H9 (cell line): ENCODE measurements around the gene PLXNA2. TPM values are rescaled to one million over a fixed set of nuclear protein-coding genes. Genes with fewer than 3 reads are reported as not detected.

Experiments used
- DNase-seq: peaks from one replicate; pipeline ENCODE4 v3.0.0-alpha.2; 2017
- H2AFZ ChIP-seq: one replicate; pipeline ENCODE4 v1.6.1; 2013; ENCODE audit warnings: mild to moderate bottlenecking, low read length, control low read depth, moderate library complexity
- H2AK5ac ChIP-seq: 2 replicates; pipeline ENCODE4 v1.6.1; 2013; ENCODE audit warnings: low read length, control low read depth, mixed read lengths; ENCODE audit not compliant: insufficient read length
- H2BK120ac ChIP-seq: one replicate; pipeline ENCODE4 v1.6.1; 2013; ENCODE audit warnings: low read depth, mild to moderate bottlenecking, low read length, control low read depth, inconsistent platforms; ENCODE audit not compliant: poor library complexity, severe bottlenecking
- H2BK12ac ChIP-seq: 2 replicates; pipeline ENCODE4 v1.6.1; 2013; ENCODE audit warnings: low read length, control low read depth, mixed read lengths, low read depth; ENCODE audit not compliant: insufficient read length
- H2BK15ac ChIP-seq: 2 replicates; pipeline ENCODE4 v1.6.1; 2013; ENCODE audit warnings: low read depth, low read length, control low read depth
- H2BK20ac ChIP-seq: one replicate; pipeline ENCODE4 v1.6.1; 2013; ENCODE audit warnings: low read depth, mild to moderate bottlenecking, low read length, control low read depth, inconsistent platforms; ENCODE audit not compliant: poor library complexity, severe bottlenecking
- H2BK5ac ChIP-seq: 2 replicates; pipeline ENCODE4 v1.6.1; 2013; ENCODE audit warnings: low read length, control low read depth, mixed read lengths; ENCODE audit not compliant: insufficient read length
- H3K14ac ChIP-seq: 2 replicates; pipeline ENCODE4 v1.6.1; 2013; ENCODE audit warnings: low read length, control low read depth; ENCODE audit not compliant: insufficient read depth
- H3K18ac ChIP-seq: 2 replicates; pipeline ENCODE4 v1.6.1; 2013; ENCODE audit warnings: low read depth, mild to moderate bottlenecking, mixed read lengths, low read length, control low read depth; ENCODE audit not compliant: insufficient read length
- H3K23ac ChIP-seq: 2 replicates; pipeline ENCODE4 v1.6.1; 2013; ENCODE audit warnings: low read length, control low read depth, mixed read lengths, low read depth; ENCODE audit not compliant: insufficient read length
- H3K23me2 ChIP-seq: 2 replicates; pipeline ENCODE4 v1.6.1; 2013; ENCODE audit warnings: low read depth, mild to moderate bottlenecking, mixed read lengths, low read length, control low read depth; ENCODE audit not compliant: insufficient read length, poor library complexity, severe bottlenecking
- H3K27ac ChIP-seq: 2 replicates; pipeline ENCODE4 v1.5.1; 2013; ENCODE audit warnings: low read length, control low read depth, mixed read lengths, low read depth; ENCODE audit not compliant: insufficient read length
- H3K27me3 ChIP-seq: 2 replicates; pipeline ENCODE4 v1.6.1; 2013; ENCODE audit warnings: low read length, control low read depth, inconsistent platforms; ENCODE audit not compliant: insufficient read depth
- H3K4ac ChIP-seq: 2 replicates; pipeline ENCODE4 v1.6.1; 2013; ENCODE audit warnings: low read depth, mild to moderate bottlenecking, control low read depth, inconsistent platforms, low read length, moderate library complexity
- H3K4me1 ChIP-seq: 2 replicates; pipeline ENCODE4 v1.6.1; 2013; ENCODE audit warnings: low read length, control low read depth, inconsistent platforms; ENCODE audit not compliant: insufficient read depth
- H3K4me2 ChIP-seq: 2 replicates; pipeline ENCODE4 v1.6.1; 2013; ENCODE audit warnings: low read length, control low read depth, mixed read lengths; ENCODE audit not compliant: insufficient read length, insufficient read depth
- H3K56ac ChIP-seq: 2 replicates; pipeline ENCODE4 v1.6.1; 2013; ENCODE audit warnings: low read depth, mild to moderate bottlenecking, mixed read lengths, low read length, control low read depth; ENCODE audit not compliant: insufficient read length
- H3K79me1 ChIP-seq: 2 replicates; pipeline ENCODE4 v1.6.1; 2013; ENCODE audit warnings: low read depth, mild to moderate bottlenecking, moderate library complexity, low read length, control low read depth, inconsistent platforms; ENCODE audit not compliant: insufficient read depth, poor library complexity, severe bottlenecking
- H3K79me2 ChIP-seq: 2 replicates; pipeline ENCODE4 v1.6.1; 2013; ENCODE audit warnings: low read length, control low read depth, inconsistent platforms; ENCODE audit not compliant: insufficient read depth
- H3K9ac ChIP-seq: 2 replicates; pipeline ENCODE4 v1.6.1; 2013; ENCODE audit warnings: low read length, control low read depth, mixed read lengths; ENCODE audit not compliant: insufficient read length; ENCODE audit errors: extremely low read depth
- H3K9me3 ChIP-seq: one replicate; pipeline ENCODE4 v1.6.1; 2013; ENCODE audit warnings: low read depth, low read length, inconsistent platforms; ENCODE audit not compliant: control insufficient read depth
- H3T11ph ChIP-seq: one replicate; pipeline ENCODE4 v1.6.1; 2013; ENCODE audit warnings: mild to moderate bottlenecking, low read length, control low read depth, inconsistent platforms
- H4K20me1 ChIP-seq: one replicate; pipeline ENCODE4 v1.6.1; 2013; ENCODE audit not compliant: control insufficient read depth, insufficient read length, insufficient read depth
- H4K5ac ChIP-seq: 2 replicates; pipeline ENCODE4 v1.6.1; 2013; ENCODE audit warnings: low read depth, mild to moderate bottlenecking, mixed read lengths, low read length, control low read depth; ENCODE audit not compliant: insufficient read length
- H4K8ac ChIP-seq: replicated peaks from 2 replicates; pipeline ENCODE4 v1.6.1; 2013; ENCODE audit warnings: low read length, control low read depth, mixed read lengths, low read depth; ENCODE audit not compliant: insufficient read length
- H4K91ac ChIP-seq: 2 replicates; pipeline ENCODE4 v1.6.1; 2013; ENCODE audit warnings: low read depth, mild to moderate bottlenecking, moderate library complexity, mixed read lengths, low read length, control low read depth; ENCODE audit not compliant: insufficient read length
- H3K27ac Mint-ChIP-seq, 3 experiments: 2 replicates in 2 of 3; 3 replicates in 1 of 3; pipeline ENCODE4 v1.8.0; 2020 to 2021; ENCODE audit warnings: mixed read lengths in 3 of 3, mild to moderate bottlenecking in 1 of 3, moderate library complexity in 1 of 3
- H3K27me3 Mint-ChIP-seq: 2 replicates; pipeline ENCODE4 v1.8.0; 2021; ENCODE audit warnings: low read depth, mild to moderate bottlenecking, moderate library complexity, mixed read lengths
- H3K36me3 Mint-ChIP-seq, 3 experiments: 2 replicates in 2 of 3; 3 replicates in 1 of 3; pipeline ENCODE4 v1.8.0; 2020 to 2021; ENCODE audit warnings: low read depth in 3 of 3, mixed read lengths in 3 of 3; ENCODE audit not compliant: insufficient read depth in 1 of 3
- H3K4me1 Mint-ChIP-seq, 2 experiments: 2 replicates each; pipeline ENCODE4 v1.8.0; 2020; ENCODE audit warnings: mixed read lengths in 2 of 2
- H3K4me3 Mint-ChIP-seq, 2 experiments: 2 replicates in 1 of 2; 3 replicates in 1 of 2; pipeline ENCODE4 v1.8.0; 2020 to 2021; ENCODE audit warnings: mild to moderate bottlenecking in 2 of 2, mixed read lengths in 2 of 2, moderate library complexity in 1 of 2
- H3K9me3 Mint-ChIP-seq, 2 experiments: 2 replicates in 1 of 2; 3 replicates in 1 of 2; pipeline ENCODE4 v1.8.0; 2020; ENCODE audit warnings: mild to moderate bottlenecking in 2 of 2, mixed read lengths in 2 of 2, moderate library complexity in 1 of 2
- WGBS: extraction: QIAGEN DNeasy Blood & Tissue Kit; methylation state at CpG from one replicate; pipeline ENCODE4 v1.1.7; 2013; ENCODE audit warnings: missing lambda C conversion rate, low lambda C conversion rate, mixed read lengths; ENCODE audit not compliant: insufficient read length; ENCODE audit errors: extremely low coverage; 5-methylcytosine and 5-hydroxymethylcytosine counted together
- total RNA-seq: library from RNA; stranded (reverse); gene quantifications from 2 replicates; pipeline ENCODE4 v1.2.1, GENCODE V29; 2021
- TF ChIP-seq, protein P1 (sequence below): fragments of 200-600 bp; sonication (generic); conservative IDR thresholded peaks from 3 replicates; pipeline ENCODE4 v1.8.0; 2021; ENCODE audit warnings: antibody characterized with exemption, mild to moderate bottlenecking

PLXNA2 gene
- total RNA-seq, 1 experiment from 2014 or later = 0.57 TPM

DNA sequence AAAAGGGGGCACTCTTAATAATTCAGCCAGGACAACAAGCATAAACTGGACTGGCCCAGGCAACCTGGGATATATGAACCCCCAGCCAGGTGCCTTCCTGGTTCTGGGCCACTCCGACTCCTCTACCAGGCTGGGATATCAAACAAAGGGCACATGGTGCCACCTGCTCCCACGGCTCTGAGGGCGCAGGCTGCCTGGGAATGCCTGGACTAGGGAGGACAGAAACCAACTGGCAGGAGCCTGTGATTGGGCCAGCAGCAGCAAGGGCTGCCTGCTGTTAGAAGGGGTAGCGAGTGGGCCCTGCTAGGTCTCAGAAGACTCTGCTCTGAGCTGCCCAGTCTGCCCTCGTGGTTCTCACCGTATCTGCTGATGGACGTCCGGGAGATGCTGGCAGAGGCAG is 210.0 kb downstream of the PLXNA2 start:
- Histone ChIP-seq H3K23ac (no peak overlapping the region), H2AFZ (no peak overlapping the region), H3K27ac (no peak overlapping the region), H3K79me1 (no peaks in the 10 kb centered on the region), H3K9me3 (no peaks in the 10 kb centered on the region), H3K18ac (no peak overlapping the region), H3K27me3 (no peaks in the 10 kb centered on the region), H3K4me2 (no peak overlapping the region), H4K8ac (no peak overlapping the region), H4K20me1 (no peaks in the 10 kb centered on the region), H2BK120ac (no peak overlapping the region), H3K79me2 (no peaks in the 10 kb centered on the region), H4K91ac (no peak overlapping the region), H2BK20ac (no peak overlapping the region), H3K4ac (no peak overlapping the region), H3K4me1 (no peaks in the 10 kb centered on the region), H3K23me2 (no peaks in the 10 kb centered on the region), H2BK15ac (no peak overlapping the region), H2BK12ac (no peak overlapping the region), H4K5ac (no peak overlapping the region), H3K9ac (no peak overlapping the region), H3T11ph (no peak overlapping the region), H3K14ac (no peak overlapping the region), H2BK5ac (no peak overlapping the region), H3K56ac (no peak overlapping the region), H2AK5ac (no peak overlapping the region)
- H3K27ac Mint-ChIP-seq = no peak overlapping the region
- no peaks in the 10 kb centered on the region for H3K9me3 Mint-ChIP-seq
- H3K4me3 Mint-ChIP-seq = no peak overlapping the region
- TF ChIP-seq, protein P1, sequence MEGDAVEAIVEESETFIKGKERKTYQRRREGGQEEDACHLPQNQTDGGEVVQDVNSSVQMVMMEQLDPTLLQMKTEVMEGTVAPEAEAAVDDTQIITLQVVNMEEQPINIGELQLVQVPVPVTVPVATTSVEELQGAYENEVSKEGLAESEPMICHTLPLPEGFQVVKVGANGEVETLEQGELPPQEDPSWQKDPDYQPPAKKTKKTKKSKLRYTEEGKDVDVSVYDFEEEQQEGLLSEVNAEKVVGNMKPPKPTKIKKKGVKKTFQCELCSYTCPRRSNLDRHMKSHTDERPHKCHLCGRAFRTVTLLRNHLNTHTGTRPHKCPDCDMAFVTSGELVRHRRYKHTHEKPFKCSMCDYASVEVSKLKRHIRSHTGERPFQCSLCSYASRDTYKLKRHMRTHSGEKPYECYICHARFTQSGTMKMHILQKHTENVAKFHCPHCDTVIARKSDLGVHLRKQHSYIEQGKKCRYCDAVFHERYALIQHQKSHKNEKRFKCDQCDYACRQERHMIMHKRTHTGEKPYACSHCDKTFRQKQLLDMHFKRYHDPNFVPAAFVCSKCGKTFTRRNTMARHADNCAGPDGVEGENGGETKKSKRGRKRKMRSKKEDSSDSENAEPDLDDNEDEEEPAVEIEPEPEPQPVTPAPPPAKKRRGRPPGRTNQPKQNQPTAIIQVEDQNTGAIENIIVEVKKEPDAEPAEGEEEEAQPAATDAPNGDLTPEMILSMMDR = no peak
- WGBS = no CpG with 5 or more reads among the region's 8 CpGs
- H3K4me1 Mint-ChIP-seq = peaks cover 15 to 20% of the 10 kb centered on the region in 2 experiments
- no peak for DNase-seq
- peaks cover 7% of the 10 kb centered on the region for H3K27me3 Mint-ChIP-seq
- H3K36me3 Mint-ChIP-seq = no peaks in the 10 kb centered on the region
